NCI-H146 treated with DMSO at 0.1 percent for 48 hours (cell line): ENCODE results near the gene SLC29A4.
"Not testable (repeated sequence)": the region's sequence is repeated elsewhere in the genome, so short reads cannot be mapped to it uniquely, and the experiment has no call there.

ENCODE experiments used
- DNase-seq: peaks from one replicate; lab custom pipeline; 2025; ENCODE audit not compliant: unreplicated experiment; lab: John Stamatoyannopoulos, UW

Gene SLC29A4

GRCh38 chr7:5320802-5321396 is 38.2 kb downstream of the SLC29A4 start:
- no peak for DNase-seq

DNA sequence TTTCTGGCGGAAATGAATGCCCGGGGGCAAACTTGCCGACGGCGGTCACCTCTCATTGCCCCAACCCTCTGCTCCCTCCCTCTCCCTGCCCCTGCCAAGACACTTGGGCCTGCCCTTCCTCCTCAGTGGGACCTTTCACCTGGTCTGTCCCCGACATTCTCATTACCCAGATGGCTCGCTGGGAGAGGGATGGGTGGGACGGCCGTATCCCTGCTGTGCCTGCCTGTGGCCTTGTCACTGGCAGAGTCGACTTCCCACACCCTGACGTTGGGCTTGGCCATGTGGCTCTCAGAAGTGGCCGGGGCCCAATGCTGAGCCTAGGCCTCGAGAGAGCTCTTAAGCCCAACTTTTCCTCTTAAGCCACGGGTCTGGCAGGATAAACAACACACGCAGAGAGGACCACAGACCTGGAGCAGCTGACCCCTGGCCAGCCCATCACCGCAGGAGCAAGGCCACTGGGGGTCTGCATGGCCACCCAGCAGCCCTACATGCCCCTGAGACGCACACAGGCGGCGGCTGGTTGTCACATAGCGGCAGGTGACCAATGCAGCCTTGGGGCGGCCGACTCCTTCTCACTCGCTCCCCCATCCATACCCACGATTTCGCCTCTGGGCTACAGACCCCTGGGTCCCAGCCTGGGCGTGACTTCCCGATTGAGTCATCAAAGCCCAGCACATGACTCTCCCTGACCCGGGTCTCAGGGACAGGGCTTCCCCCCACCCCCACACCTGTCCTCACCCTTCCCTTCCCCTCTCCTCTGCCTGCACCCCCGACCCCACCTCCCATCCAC is 40.1 kb downstream of the SLC29A4 start:
- DNase-seq: no peak

DNA sequence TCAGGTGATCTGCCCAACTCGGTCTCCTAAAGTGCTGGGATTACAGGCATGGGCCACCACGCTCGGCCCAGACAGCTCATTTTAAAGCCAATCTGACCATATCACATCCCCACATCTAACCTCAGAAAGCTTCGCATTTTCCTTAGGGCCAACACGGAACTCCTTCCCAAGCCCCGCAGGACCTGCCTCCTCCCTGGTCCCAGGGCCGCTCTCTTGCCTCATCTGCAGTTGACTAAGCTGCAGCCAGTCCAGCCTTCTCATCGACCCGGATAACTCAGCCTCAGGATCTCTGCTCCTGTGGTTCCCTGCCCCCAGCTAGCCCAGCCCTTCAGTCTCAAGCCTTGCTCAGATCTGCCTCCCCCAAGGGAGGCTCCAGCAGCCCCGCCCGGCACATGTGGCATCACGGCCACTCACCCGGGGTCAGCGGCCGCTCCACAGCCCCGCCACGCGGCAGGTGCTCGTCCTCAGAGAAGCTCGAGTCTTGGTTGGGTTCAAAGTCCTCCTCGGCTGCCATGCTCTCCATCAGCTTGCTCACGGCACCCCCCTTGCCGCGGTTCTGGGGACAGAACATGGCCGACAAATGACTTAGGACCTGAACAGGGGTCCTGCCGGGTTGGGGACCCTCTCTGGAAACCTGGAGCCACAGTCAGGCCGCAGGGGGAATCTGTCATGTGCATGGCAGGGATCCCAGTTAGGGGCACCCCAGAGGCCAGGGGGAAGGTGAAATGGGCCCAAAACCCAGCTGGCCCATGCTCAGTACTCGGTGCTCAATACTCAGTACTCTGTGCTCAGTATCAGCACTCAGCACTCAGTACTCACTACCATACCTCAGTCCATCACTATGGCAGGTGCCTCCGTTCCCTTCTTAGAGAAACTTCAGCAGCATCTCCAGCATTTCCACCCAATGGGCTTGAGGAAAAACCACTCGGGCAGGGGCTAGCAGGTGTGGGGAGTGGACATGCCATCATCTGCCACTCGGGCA is 41.3 kb downstream of the SLC29A4 start:
- DNase-seq: not testable (repeated sequence)

GRCh38 chr7:5324961-5325360 is 42.2 kb downstream of the SLC29A4 start:
- no peak for DNase-seq

DNA sequence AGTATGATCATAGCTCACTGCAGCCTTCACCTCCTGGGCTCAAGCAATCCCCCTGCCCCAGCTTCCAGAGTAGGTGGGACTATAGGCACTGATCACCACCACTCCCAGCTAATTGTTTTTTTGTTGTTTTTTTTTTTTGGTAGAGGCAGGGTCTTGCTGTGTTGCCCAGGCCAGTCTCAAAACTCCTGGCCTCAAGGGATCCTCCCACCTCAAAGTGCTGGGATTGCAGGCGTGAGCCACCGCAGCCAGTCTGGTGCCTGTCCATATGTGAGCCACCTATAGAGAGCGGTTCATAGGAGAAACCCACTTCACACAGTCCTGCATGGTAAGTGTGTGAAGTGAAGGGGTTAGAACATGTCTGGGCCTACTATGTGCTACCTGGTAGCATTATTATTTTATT is 47.5 kb downstream of the SLC29A4 start:
- DNase-seq: no peak

DNA sequence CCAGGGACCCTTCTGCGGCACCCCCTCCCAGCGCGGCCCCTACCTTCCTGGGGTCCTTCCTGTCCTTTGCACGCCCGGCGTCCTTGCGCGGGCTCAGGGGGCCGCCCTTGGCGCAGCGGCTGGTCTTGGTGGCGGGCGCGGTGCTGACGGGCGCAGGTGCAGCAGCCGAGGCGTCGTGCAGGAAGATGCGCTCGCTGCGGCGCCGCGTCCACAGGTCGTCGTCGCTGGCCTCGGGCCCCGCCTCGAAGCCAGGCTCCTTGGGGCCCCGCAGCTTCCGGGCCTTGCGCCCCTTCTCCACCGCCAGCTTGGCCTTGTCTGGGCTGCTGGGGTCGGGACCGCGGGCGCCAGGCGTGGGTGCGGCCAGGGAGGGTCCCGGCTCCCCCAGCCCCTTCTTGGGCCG is 49.8 kb downstream of the SLC29A4 start:
- DNase-seq: no peak

DNA sequence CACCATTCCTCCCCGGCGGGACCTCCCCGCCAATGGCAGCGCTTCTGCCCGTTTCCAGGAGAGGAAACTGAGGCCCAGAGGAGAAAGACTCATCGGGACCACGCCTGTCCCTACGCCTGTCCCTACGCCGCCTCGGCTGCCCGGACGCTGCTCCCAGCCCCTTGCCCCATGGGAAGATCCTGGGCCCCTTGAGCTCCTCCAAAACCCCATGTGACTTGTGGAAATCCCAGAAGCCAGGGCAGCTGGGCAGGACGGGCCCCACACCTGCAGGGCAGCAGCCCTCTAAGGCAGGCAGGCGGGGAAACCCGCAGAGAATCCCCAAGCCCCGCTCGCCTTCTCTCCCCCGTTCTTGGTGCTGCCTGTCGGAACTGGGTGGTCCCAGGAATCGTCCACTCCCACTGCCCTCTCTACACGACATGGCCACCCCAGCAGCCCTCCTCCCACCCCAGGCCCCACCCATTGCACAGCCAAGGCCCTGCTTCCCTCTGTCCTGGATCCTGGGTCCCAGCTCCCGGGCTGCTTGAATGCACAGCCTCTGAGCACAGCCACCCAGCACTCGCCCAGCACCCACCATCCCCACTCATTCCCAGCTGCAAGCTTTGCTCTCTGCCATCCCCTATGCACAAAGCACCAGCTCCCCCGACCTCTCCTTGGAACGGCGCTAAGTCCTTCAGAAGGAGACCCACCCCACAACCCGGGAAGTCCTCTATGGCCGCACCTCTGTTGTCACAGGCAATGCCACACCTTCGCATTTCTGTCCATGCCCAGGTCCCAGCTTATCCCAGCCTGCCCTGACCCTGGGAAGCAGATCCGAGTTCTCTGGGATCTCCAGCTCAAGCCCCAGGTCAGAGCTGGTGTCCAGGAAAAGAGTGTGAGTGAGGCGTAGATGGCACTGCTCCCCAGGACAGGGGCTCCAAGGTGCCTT is 50.6 kb downstream of the SLC29A4 start:
- DNase-seq: no peak

GRCh38 chr7:5334671-5335070 is 51.9 kb downstream of the SLC29A4 start:
- DNase-seq: no peak

- no peak for DNase-seq
Measured at GRCh38 chr7:5337047-5337446, 54.3 kb downstream of the SLC29A4 start.

- no peak for DNase-seq
Measured at GRCh38 chr7:5339955-5340354, 57.2 kb downstream of the SLC29A4 start.

DNA sequence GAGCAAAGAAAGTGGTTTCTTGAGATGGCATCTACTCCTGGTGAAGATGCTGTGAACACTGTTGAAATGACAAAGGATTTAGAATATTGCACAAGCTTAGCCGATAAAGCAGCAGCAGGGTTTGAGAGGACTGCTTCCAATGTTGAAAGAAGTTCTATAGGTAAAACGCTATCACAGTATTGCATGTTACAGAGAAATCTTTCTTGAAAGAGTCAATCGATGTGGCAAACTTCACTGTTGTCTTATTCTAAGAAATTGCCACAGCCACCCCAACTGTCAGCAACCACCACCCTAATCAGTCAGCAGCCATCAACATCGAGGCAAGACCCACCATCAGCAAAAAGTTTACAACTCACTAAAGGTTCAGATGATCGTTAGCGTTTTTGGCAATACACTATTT is 59.9 kb downstream of the SLC29A4 start:
- DNase-seq: no peak

DNA sequence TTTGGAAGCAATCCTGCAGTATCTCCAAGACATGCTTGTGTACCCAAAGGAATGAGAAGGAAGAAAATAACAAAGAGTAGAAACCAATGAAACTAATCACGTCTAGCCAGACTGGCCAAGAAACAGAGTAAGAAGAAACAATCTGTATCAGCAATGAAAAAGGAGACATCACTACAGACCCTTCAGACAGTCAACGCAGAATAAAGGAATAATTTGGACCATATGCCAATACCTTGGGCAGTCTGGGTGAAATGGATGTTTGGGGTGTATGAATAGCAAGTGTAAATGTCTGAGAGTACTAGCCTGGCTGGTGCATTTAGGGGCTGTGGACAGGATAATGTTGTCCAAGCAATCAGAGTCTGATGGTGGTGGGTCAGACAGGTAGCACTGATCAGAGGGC is 61.1 kb downstream of the SLC29A4 start:
- no peak for DNase-seq

DNA sequence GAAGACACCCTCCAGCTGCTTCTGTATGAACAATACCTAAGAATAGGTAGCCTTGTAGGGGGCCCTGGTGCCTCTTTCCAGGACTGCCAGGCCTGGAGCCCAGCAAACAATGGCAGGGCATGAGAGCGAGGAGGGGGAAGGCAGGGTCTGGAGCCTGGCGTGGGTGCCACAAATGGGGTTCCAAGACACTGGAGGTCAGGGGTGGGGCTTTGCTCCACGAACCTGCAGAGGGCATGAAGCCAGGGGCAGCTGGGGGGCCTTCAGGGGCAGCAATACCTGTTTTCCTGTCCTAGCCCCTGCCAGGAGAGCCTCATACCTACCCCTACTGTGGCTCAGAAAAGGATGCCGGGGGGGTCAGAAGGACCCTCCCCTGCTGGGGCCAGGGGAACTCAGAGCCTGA is 61.6 kb downstream of the SLC29A4 start:
- no peak for DNase-seq

DNA sequence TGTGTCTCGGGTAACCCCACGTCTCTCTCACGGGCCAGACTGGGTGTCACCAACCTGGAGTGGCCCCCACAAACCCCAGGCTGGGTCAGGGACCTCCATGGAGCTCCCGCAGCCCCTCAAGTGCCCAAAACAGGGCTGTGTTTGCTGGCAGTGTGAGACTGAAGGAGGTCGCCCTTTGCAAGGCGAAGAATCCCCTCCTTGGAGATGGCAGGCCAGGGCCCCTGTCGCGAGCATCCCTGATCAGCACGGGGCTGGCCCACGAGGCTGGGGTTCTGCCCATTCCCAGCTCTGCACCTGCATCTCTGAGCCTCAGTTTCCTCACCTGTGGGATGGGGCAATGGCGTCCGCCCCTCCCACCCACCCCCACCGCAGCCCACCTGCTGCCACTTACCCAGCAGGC is 62.4 kb downstream of the SLC29A4 start:
- DNase-seq: no peak

DNA sequence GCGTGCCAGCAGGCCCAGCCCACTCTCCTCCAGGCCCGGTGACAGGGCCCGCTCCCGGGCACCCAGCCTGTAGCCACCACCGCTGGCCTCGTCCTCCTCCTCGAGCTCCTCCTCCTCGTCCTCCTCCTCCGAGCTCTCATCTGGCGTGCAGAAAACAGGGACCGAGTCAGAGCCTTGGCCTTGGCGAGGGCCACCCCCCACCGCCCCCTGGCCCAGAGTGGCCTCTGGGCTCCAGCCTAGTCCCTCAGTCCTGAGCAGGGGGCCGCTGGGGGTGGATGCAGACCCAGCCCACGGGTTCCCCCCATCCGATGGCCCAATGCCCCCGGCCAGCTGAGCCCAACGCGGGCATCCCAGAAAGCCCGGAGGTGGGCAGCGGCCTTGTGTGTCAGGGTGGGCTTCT is 62.9 kb downstream of the SLC29A4 start:
- no peak for DNase-seq

DNA sequence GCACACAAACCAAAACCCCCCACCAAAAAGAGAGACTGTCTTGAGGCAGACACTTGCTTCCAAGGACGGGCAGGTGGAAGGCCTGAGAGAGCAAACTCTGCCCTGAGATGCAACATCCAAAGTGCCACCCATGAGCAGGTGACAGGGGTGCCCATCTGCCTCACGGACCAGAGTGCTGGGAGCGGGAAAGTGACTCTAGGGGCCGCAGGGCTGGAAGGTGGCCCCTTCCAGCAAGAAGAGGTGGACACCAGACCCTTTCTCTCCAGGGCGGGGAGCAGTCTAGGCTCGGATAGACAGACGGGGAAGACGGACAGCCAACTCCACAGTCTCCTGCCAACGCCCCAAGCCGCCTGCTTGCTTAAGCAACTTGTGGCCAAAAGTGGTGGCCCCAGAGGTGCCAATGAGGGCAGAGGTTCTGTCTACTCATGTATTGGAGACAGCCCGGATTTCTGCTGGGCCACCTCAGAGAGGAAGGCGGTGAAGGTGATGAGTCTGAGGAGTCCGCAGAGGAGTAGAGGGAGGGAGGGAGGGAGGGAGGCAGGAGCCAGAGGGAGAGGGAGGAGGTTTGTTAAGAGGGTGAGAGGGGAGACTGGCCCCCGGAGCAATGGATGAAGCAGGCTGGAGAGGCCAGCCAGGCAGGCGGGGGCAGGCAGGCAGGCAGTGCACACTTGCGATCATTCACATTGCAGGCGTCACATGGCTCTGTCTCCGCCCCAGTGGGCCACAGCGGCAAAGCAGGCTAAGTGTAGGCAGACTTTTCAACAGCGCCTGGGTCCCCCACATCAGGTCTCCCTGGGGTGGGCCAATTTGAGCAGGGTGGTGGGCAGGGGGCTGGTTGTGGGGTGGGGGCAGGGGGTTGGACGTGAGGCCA is 65.6 kb downstream of the SLC29A4 start:
- no peak for DNase-seq

GRCh38 chr7:5349005-5349380 is 66.2 kb downstream of the SLC29A4 start:
- DNase-seq: no peak

- no peak for DNase-seq
Measured at GRCh38 chr7:5349437-5350173, 66.9 kb downstream of the SLC29A4 start.

DNA sequence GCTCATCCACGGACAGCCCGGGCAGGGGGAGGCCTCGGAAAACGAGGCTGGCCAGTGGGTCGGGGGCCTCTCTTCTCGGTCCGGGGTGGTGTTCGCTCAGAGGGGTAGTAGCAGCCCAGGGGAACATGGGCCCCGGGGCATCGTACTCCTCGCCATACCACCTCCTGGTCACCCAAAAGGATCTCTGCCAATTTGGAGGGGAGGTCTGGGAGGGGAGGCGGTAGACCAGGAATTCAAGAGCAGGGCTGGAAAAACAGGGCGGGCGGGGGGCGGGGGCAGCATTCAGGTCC is 67.4 kb downstream of the SLC29A4 start:
- DNase-seq: no peak
